GM23248 (cell line): ENCODE results near the gene IGF2BP2.

Experiments
- EZH2 ChIP-seq: fragments of 200-600 bp; sonication (generic); IDR thresholded peaks from 2 replicates; pipeline ENCODE4 v1.6.1; 2018; ENCODE audit warnings: antibody characterized with exemption, mild to moderate bottlenecking; ENCODE audit not compliant: insufficient read depth, poor library complexity, severe bottlenecking
- EZH2phosphoT487 ChIP-seq: fragments of 200-600 bp; sonication (generic); IDR thresholded peaks from 2 replicates; pipeline ENCODE4 v1.6.1; 2018; ENCODE audit warnings: antibody characterized with exemption, moderate library complexity, mild to moderate bottlenecking, low read depth; ENCODE audit not compliant: insufficient read depth

DNA sequence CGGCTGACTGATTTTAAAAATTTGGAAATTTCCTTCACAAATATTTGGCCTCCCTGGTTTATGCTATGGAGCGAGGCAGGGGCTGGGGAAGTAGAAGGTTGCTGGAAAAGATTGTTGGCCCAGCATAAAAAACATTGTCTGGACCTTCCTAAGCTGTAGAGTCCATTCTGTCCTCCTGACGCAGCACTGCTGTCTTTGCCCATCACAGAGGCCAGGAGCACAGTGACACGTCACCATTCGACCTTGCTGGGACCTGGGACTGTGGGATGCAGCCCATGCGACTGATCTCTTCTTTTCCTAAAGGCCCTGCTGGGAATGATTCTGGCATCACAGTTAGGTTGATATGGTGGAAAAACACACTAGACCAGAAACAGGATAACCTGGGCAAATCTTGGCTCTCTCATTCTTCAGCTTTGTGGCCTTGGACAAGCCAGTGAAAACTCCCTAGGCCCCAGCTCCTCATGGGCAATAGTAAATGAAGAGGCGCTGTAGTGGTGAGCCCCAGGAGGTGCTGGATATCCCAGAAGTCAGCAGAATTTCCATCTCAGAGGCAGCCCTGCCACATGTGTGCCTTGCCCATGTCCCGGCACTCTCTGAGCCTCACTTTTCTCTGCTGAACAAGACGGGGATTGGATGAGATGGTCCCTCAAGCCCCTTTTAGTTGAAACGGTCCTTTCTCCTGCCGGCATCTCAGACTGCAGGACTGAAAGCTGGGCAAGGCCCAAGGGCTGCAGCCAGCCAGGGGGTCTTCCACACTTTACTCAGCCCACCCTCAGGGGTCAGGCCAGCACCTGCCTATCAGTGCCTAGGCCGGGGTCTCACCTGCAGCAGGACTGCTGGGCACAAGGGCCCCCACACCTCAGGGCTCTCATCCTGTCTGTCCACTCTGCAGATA lies 169.2 kb downstream of the IGF2BP2 start:
- TF ChIP-seq EZH2phosphoT487 (no peak), EZH2 (no peak)
